ENCODE results near the gene POU5F2. TPM values are rescaled to one million over a fixed set of nuclear protein-coding genes. Genes with fewer than 3 reads are reported as not detected.

POU5F2 gene
- total and polyA plus RNA-seq, 8 donors: 0.03 to 8.3 (median 2.6) TPM; not detected in 1

DNA sequence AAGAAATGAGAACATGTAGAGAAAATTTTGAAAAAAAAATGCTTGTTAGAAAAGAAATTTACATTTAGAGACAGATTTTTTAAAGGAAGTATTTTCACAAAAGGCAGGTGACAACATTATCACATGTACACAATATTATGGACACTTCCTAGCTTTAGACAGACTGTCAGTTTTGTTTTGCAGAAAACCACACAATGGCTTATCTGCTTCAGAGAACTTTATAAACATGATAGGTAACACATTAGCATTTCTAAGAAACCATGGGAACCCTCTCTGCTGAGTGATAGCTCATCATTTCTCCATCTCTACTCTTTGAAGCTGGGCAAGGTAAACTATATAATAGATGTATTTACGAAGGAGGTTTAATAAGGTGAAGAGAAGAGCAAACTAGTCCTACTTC, 25.6 kb downstream of the POU5F2 start:
- H3K27me3 ChIP-seq: no peaks in the 10 kb centered on the region
- intact Hi-C loops (cut with DNase I; ENCODE audit: low total_unique reads): no loop called here
- WGBS, 5 donors: 80 to 97% (median 91%) methylated on average over 1 of the region's 1 CpG
- no peak overlapping the region for H3K27ac ChIP-seq
- no peaks in the 10 kb centered on the region for H3K36me3 ChIP-seq
- peaks cover 0 to 6% (median 0%) of the 10 kb centered on the region in 4 donors for H3K4me1 ChIP-seq
- no peak overlapping the region for H3K4me3 ChIP-seq
- no peak for DNase-seq
- no peaks in the 10 kb centered on the region for H3K9me3 ChIP-seq
- TF ChIP-seq POLR2A (IDR thresholded peaks at IDR 0.05): no peak
- no peak for TF ChIP-seq POLR2AphosphoS5 (IDR thresholded peaks at IDR 0.05)
- TF ChIP-seq EP300 (IDR thresholded peaks at IDR 0.05): no peak
- TF ChIP-seq, protein P1, sequence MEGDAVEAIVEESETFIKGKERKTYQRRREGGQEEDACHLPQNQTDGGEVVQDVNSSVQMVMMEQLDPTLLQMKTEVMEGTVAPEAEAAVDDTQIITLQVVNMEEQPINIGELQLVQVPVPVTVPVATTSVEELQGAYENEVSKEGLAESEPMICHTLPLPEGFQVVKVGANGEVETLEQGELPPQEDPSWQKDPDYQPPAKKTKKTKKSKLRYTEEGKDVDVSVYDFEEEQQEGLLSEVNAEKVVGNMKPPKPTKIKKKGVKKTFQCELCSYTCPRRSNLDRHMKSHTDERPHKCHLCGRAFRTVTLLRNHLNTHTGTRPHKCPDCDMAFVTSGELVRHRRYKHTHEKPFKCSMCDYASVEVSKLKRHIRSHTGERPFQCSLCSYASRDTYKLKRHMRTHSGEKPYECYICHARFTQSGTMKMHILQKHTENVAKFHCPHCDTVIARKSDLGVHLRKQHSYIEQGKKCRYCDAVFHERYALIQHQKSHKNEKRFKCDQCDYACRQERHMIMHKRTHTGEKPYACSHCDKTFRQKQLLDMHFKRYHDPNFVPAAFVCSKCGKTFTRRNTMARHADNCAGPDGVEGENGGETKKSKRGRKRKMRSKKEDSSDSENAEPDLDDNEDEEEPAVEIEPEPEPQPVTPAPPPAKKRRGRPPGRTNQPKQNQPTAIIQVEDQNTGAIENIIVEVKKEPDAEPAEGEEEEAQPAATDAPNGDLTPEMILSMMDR (IDR thresholded peaks at IDR 0.05): no peak

DNA sequence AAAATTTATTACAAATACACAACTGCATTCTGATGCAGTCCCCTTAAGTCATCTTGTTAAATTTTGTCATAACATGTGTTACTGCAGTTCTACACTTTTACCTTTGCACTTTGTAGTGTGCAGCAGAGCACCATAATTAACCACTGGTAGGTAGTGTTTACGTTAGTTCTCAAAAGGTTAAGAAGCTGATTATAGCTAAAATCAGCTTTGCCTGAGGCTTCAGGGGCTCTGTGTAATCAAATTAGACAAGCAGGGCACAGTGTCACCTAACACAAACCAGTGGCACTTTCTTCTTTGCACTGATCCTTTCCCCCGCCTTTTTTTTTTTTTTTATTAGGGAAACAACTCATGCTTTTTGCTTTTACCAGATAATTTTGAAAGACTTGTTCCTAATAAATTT, 26.1 kb downstream of the POU5F2 start:
- H3K27me3 ChIP-seq: no peaks in the 10 kb centered on the region
- DNase-seq: no peak
- H3K4me1 ChIP-seq: peaks cover 0 to 6% (median 0%) of the 10 kb centered on the region in 4 donors
- intact Hi-C loops (cut with DNase I; ENCODE audit: low total_unique reads): no loop called here
- H3K4me3 ChIP-seq: no peak overlapping the region
- H3K9me3 ChIP-seq: no peaks in the 10 kb centered on the region
- TF ChIP-seq EP300 (IDR thresholded peaks at IDR 0.05): no peak
- TF ChIP-seq, protein P1 (IDR thresholded peaks at IDR 0.05): no peak
- no peak for TF ChIP-seq POLR2AphosphoS5 (IDR thresholded peaks at IDR 0.05)
- no peak for TF ChIP-seq POLR2A (IDR thresholded peaks at IDR 0.05)
- WGBS, 5 donors: 77 to 92% (median 83%) methylated on average over 2 of the region's 2 CpGs
- H3K27ac ChIP-seq: no peak overlapping the region
- H3K36me3 ChIP-seq: no peaks in the 10 kb centered on the region

DNA sequence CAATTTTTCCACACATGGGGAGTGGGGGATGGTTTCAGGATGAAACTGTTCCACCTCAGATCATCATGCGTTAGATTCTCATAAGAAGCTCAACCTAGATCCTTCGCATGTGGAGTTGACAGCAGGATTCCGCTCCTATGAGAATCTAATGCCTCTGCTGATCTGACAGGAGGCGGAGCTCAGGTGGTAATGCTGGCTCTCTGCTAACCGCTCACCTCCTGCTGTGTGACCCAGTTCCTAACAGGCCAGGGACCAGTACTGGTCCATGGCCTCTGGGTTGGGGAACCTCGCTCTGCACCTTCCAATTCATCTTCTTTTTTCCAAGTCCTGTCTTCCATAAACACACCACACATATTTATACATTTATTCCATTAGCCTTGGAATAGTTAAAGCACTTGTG, 33.0 kb downstream of the POU5F2 start:
- no peak for TF ChIP-seq EP300 (IDR thresholded peaks at IDR 0.05)
- TF ChIP-seq POLR2A (IDR thresholded peaks at IDR 0.05): no peak
- TF ChIP-seq, protein P1 (IDR thresholded peaks at IDR 0.05): no peak
- TF ChIP-seq POLR2AphosphoS5 (IDR thresholded peaks at IDR 0.05): no peak
- no peak overlapping the region for H3K27ac ChIP-seq
- DNase-seq: no peak
- 97 to 99% (median 98%) methylated on average over 6 of the region's 6 CpGs for WGBS, 5 donors
- H3K4me1 ChIP-seq: no peaks in the 10 kb centered on the region
- intact Hi-C loops (cut with DNase I; ENCODE audit: low total_unique reads): no loop called here
- H3K27me3 ChIP-seq: no peaks in the 10 kb centered on the region
- no peaks in the 10 kb centered on the region for H3K36me3 ChIP-seq
- no peaks in the 10 kb centered on the region for H3K9me3 ChIP-seq
- H3K4me3 ChIP-seq: no peak overlapping the region

DNA sequence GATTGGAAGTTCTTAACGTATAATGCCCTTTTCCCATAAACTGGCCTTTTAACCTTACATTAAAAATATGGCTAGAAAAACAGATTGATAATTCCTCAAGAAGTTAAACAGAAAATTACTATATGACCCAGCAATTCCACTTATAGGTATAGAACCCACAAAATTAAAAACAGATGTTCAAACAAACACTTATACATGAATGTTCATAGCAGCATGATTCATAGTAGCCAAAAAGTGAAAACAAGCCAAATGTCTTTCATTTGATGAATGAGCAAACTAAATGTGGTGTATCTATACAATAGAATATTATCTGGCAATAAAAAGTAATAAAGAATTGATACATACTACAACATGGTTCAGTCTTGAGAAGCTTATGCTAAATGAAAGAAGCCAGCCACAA, 35.5 kb downstream of the POU5F2 start:
- TF ChIP-seq POLR2A (IDR thresholded peaks at IDR 0.05): no peak
- TF ChIP-seq, protein P1 (IDR thresholded peaks at IDR 0.05): no peak
- TF ChIP-seq EP300 (IDR thresholded peaks at IDR 0.05): no peak
- no peak for TF ChIP-seq POLR2AphosphoS5 (IDR thresholded peaks at IDR 0.05)
- 98 to 100% (median 100%) methylated on average over 1 of the region's 1 CpG for WGBS, 5 donors
- DNase-seq: no peak
- Histone ChIP-seq H3K4me1 (no peaks in the 10 kb centered on the region), H3K27me3 (no peaks in the 10 kb centered on the region), H3K36me3 (no peaks in the 10 kb centered on the region), H3K4me3 (no peak overlapping the region), H3K27ac (no peak overlapping the region), H3K9me3 (no peaks in the 10 kb centered on the region)
- intact Hi-C loops (cut with DNase I; ENCODE audit: low total_unique reads): no loop called here
